Thymus (tissue), 14 donors: ENCODE results near the gene CTSD. TPM values are rescaled to one million over a fixed set of nuclear protein-coding genes. Genes with fewer than 3 reads are reported as not detected.
"Not testable (repeated sequence)": the region's sequence is repeated elsewhere in the genome, so short reads cannot be mapped to it uniquely, and the experiment has no call there.

ENCODE experiments used
- DNase-seq, 9 donors: peaks; one replicate each; pipeline ENCODE4 v3.0.0-alpha.2; 2013; ENCODE audit warnings: low spot score in 9 of 9, low read depth in 6 of 9, missing footprints in 1 of 9
- H3K27ac ChIP-seq, 2 donors: one replicate each; pipeline ENCODE4 v1.5.1; 2013; ENCODE audit warnings: control low read depth in 1 of 2, low read depth in 1 of 2, low read length in 1 of 2, mild to moderate bottlenecking in 1 of 2, moderate library complexity in 1 of 2
- H3K27me3 ChIP-seq, 2 donors: one replicate each; pipeline ENCODE4 v1.5.1; 2013; ENCODE audit warnings: low read length in 1 of 2; ENCODE audit not compliant: control insufficient read depth in 2 of 2, insufficient read depth in 1 of 2
- H3K36me3 ChIP-seq, 2 donors: one replicate each; pipeline ENCODE4 v1.5.1; 2013; ENCODE audit warnings: low read length in 1 of 2, mild to moderate bottlenecking in 1 of 2, moderate library complexity in 1 of 2; ENCODE audit not compliant: control insufficient read depth in 2 of 2, insufficient read depth in 2 of 2
- H3K4me1 ChIP-seq, 2 donors: one replicate each; pipeline ENCODE4 v1.5.1; 2013; ENCODE audit warnings: low read length in 2 of 2; ENCODE audit not compliant: control insufficient read depth in 2 of 2, insufficient read depth in 2 of 2
- H3K4me3 ChIP-seq, 2 donors: one replicate each; pipeline ENCODE4 v1.5.1; 2013; ENCODE audit warnings: low read length in 2 of 2, control low read depth in 1 of 2, mild to moderate bottlenecking in 1 of 2
- H3K9me3 ChIP-seq, 2 donors: one replicate each; pipeline ENCODE4 v1.5.1; 2013; ENCODE audit warnings: low read length in 1 of 2, mild to moderate bottlenecking in 1 of 2; ENCODE audit not compliant: control insufficient read depth in 2 of 2, insufficient read depth in 1 of 2
- WGBS: extraction: QIAGEN DNeasy Blood & Tissue Kit; methylation state at CpG from one replicate; pipeline ENCODE4 v1.1.7; 2013; 5-methylcytosine and 5-hydroxymethylcytosine counted together
- long read RNA-seq, 10 donors: transcript quantifications; one replicate each; lab custom pipeline, GENCODE V29; 2026
- polyA plus RNA-seq: library from polyadenylated mRNA; stranded (reverse); fragments of 200-250 nt; gene quantifications from one replicate; pipeline ENCODE4 v1.2.3, GENCODE V29; 2013
- total RNA-seq: library from RNA; stranded (reverse); fragments of 120-200 nt; gene quantifications from one replicate; pipeline ENCODE4 v1.2.4, GENCODE V29; 2013
- donor health status: healthy.

The CTSD gene
- total RNA-seq (97.4 TPM), polyA plus RNA-seq (487 TPM)
- long read RNA-seq, donor 1, partial matches to known transcripts: 0 of 4 reads
- long read RNA-seq, donor 1, other reads (novel, unspliced or antisense): 0 of 4 reads
- long read RNA-seq, donor 2: 0 reads
- long read RNA-seq, donor 3, transcript CTSD-201 (9 exons, 2,123 nt): major isoform, 37 of 51 reads
- long read RNA-seq, donor 3, partial matches to known transcripts: 14 of 51 reads
- long read RNA-seq, donor 3, other reads (novel, unspliced or antisense): 0 of 51 reads
- long read RNA-seq, donor 4, transcript CTSD-201 (9 exons, 2,123 nt): major isoform, 39 of 47 reads
- long read RNA-seq, donor 4, partial matches to known transcripts: 8 of 47 reads
- long read RNA-seq, donor 4, other reads (novel, unspliced or antisense): 0 of 47 reads
- long read RNA-seq, donor 5, transcript CTSD-201 (9 exons, 2,123 nt): major isoform, 75 of 100 reads
- long read RNA-seq, donor 5, partial matches to known transcripts: 24 of 100 reads
- long read RNA-seq, donor 5, other reads (novel, unspliced or antisense): 0 of 100 reads
- long read RNA-seq, donor 6, transcript CTSD-201 (9 exons, 2,123 nt): major isoform, 51 of 72 reads
- long read RNA-seq, donor 6, partial matches to known transcripts: 21 of 72 reads
- long read RNA-seq, donor 6, other reads (novel, unspliced or antisense): 0 of 72 reads
- long read RNA-seq, donor 7, transcript CTSD-201 (9 exons, 2,123 nt): major isoform, 63 of 64 reads
- long read RNA-seq, donor 7, partial matches to known transcripts: 0 of 64 reads
- long read RNA-seq, donor 7, other reads (novel, unspliced or antisense): 0 of 64 reads
- long read RNA-seq, donor 8, transcript CTSD-201 (9 exons, 2,123 nt): major isoform, 33 of 40 reads
- long read RNA-seq, donor 8, partial matches to known transcripts: 6 of 40 reads
- long read RNA-seq, donor 8, other reads (novel, unspliced or antisense): 0 of 40 reads
- long read RNA-seq, donor 9, transcript CTSD-201 (9 exons, 2,123 nt): major isoform, 24 of 26 reads
- long read RNA-seq, donor 9, partial matches to known transcripts: 0 of 26 reads
- long read RNA-seq, donor 9, other reads (novel, unspliced or antisense): 0 of 26 reads
- long read RNA-seq, donor 10, transcript CTSD-201 (9 exons, 2,123 nt): major isoform, 48 of 56 reads
- long read RNA-seq, donor 10, partial matches to known transcripts: 7 of 56 reads
- long read RNA-seq, donor 10, other reads (novel, unspliced or antisense): 0 of 56 reads

DNA sequence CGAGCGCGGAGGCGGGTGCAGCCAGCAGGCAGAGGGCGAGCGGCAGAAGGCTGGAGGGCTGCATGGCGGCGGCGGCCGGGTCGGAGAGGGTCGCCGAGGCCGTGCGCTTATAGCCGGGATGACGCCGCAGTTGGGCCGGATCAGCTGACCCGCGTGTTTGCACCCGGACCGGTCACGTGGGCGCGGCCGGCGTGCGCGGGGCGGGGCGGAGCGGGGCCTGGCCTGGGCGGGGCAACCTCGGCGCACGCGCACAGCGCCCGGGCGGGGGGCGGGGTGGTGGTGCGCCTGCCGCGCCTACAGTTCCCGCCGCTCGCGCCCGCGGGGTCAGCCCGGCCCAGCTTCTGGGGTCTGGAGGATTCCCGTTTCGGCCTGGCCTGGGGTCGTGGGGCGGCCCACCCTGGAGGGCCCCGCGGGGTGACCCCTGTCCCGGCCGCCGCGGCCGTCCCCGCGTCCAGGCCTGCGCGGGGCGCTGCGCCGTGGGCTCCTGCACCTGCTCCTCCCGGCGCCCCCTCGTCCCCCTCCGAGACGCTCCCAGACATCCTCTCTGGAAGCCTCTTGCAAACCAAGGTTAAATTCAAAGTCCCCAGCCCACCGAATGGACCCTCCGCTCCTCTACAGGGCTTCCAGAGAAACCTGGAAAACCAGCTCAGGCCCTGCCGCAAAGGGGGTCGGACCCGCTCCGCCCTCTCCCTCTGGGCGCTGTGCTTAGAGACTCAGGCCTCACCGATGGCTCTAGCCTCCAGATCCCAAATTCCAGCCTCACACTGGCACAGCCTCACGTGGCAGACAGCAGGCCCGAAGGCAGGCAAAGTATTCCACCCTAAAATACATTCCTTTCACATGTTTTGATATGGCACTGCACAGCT is at the start of gene CTSD:
Gene CTSD (minus strand): TSS at position 132 of the 866 bp plus-strand sequence. CDS start 68 bp downstream, at position 64.
- Histone ChIP-seq H3K27ac (peak within 1 kb of the TSS; percentile 55 to 68), H3K4me1 (peaks cover 22 to 40% of the 10 kb centered on the region in 2 donors), H3K27me3 (no peaks in the 10 kb centered on the region), H3K4me3 (peak within 1 kb of the TSS; percentile 55 to 88), H3K9me3 (peaks cover 0 to 5% of the 10 kb centered on the region in 2 donors), H3K36me3 (peaks cover 6 to 17% of the 10 kb centered on the region in 2 donors)
- 5% methylated on average over 85 of the region's 85 CpGs for WGBS
- peak in 7 of 9 donors; percentile 57 to 84 (median 75) for DNase-seq

DNA sequence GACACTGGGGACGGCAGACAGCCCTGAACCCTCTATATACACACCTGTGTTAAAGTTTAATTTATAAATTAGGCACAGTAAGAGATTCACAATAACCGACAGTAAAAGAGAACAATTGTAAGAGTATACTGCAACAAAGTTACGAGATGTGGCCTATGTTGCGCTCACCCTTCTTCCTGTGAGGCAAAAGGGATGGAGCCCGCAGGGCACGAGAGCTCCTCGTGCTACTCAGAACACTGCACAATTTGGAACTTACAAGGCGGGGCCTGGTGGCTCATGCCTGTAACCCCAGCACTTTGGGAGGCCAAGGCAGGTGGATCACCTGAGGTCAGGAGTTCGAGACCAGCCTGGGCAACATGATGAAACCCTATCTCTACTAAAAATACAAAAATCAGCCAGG is 49.6 kb upstream of the CTSD start:
- WGBS: 96% methylated on average over 9 of the region's 9 CpGs
- H3K4me1 ChIP-seq, H3K4me3 ChIP-seq, H3K36me3 ChIP-seq, H3K9me3 ChIP-seq, H3K27ac ChIP-seq, DNase-seq: not testable (repeated sequence)
- peaks cover 0 to 17% of the 10 kb centered on the region in 2 donors for H3K27me3 ChIP-seq

DNA sequence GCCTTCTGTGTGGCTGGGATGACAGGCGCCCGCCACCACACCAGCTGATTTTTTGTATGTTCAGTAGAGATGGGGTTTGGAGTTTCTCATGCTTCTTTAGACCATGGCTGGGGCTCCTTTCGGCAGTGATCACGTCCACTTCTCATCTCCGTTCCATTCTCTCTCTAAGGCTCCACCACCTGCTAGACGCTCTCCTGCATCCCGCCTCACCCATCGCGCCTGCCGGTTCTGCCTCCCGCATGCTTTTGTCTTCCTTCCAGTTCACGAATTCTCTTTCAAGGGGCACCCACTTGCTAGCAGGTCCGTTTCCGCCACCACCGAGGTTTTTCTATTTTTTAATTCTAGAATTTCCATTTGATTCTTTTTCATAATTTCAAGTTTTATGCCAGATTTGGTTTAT is 49.1 kb upstream of the CTSD start:
- Histone ChIP-seq H3K36me3 (no peaks in the 10 kb centered on the region), H3K9me3 (no peaks in the 10 kb centered on the region), H3K27ac (no peak overlapping the region), H3K4me1 (no peaks in the 10 kb centered on the region), H3K4me3 (no peak overlapping the region), H3K27me3 (peaks cover 0 to 17% of the 10 kb centered on the region in 2 donors)
- 97% methylated on average over 15 of the region's 15 CpGs for WGBS
- no peak for DNase-seq

DNA sequence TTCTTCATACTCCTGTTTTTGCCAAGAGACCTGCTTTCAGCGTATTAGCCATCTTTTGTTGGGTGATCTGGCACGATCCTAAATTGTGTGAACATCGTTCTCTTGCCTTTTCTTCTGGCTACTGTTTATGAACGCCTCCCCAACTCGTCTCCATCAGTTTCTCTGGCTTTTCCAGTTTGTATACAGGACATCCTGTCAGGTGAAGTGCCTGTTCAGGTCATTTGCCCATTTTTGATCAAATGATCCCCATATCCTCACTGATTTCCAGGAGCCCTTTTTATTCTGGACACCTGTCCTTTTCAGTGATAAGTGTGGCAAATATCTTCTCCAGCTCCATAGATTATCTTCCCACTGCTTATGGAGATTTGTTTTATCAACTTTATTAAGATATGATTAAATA is 48.5 kb upstream of the CTSD start:
- no peaks in the 10 kb centered on the region for H3K36me3 ChIP-seq
- H3K4me3 ChIP-seq: no peak overlapping the region
- H3K27ac ChIP-seq: no peak overlapping the region
- H3K4me1 ChIP-seq: no peaks in the 10 kb centered on the region
- H3K27me3 ChIP-seq: peaks cover 0 to 17% of the 10 kb centered on the region in 2 donors
- DNase-seq: no peak
- H3K9me3 ChIP-seq: no peaks in the 10 kb centered on the region
- 95% methylated on average over 5 of the region's 5 CpGs for WGBS

DNA sequence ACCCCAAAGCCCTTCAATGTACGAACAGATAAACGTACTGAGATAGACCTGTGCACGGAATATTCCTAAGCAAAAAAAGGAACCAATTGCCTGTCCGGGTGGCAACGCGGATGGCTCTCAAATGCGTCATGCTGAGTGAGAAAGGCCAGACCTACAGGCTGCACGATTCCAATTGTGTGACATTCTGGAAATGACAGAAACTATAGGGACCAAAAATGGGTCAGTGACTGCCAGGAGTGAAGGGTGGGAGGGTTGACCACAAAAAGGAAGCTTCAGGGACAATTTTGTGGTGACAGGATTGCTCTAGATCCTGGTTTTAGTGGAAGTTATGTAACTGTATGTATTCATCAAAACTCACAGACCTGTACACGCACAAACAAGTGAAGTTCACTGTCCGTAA is 47.0 kb upstream of the CTSD start:
- no peak for DNase-seq
- no peak overlapping the region for H3K4me3 ChIP-seq
- no peaks in the 10 kb centered on the region for H3K36me3 ChIP-seq
- WGBS: 58% methylated on average over 10 of the region's 10 CpGs
- H3K4me1 ChIP-seq: no peaks in the 10 kb centered on the region
- no peak overlapping the region for H3K27ac ChIP-seq
- peaks cover 0 to 17% of the 10 kb centered on the region in 2 donors for H3K27me3 ChIP-seq
- H3K9me3 ChIP-seq: no peaks in the 10 kb centered on the region

DNA sequence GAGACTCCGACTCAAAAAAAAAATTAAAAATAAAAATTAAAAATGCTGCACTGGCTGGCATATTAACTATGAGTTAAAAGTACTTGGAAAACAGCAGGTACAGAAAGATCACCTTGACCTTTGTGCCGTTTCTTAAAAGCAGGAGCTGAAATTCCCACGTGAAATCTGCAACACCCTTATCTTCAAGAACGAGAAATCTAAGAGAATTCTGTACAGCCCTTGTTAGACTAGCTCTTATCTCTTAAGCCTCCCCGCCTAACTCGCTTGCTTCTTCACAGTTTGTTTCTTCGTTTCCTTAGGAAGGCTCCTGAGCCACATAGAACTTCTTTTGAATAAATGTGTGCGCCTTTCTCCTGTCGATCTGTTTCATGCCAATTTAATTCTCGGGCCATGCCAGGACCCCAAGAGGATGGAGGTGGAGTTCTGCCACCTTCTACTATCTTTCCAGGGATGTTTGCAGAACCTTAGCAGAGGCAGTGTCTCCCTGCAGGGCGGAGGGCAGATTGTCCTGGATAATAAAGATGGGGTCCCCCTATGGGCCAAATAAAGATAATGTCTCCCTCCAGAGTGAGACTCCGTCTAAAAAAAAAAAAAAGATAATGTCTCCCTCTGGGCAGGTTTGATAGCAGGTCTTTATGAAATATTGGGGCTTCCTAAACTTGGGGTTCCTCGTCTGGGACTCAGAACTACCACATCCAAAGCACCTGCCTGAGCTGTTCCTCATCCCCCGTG is 43.7 kb upstream of the CTSD start:
- no peak overlapping the region for H3K27ac ChIP-seq
- H3K4me1 ChIP-seq: no peaks in the 10 kb centered on the region
- DNase-seq: no peak
- no peaks in the 10 kb centered on the region for H3K36me3 ChIP-seq
- no peak overlapping the region for H3K4me3 ChIP-seq
- 83% methylated on average over 14 of the region's 14 CpGs for WGBS
- no peaks in the 10 kb centered on the region for H3K9me3 ChIP-seq
- peaks cover 0 to 17% of the 10 kb centered on the region in 2 donors for H3K27me3 ChIP-seq

DNA sequence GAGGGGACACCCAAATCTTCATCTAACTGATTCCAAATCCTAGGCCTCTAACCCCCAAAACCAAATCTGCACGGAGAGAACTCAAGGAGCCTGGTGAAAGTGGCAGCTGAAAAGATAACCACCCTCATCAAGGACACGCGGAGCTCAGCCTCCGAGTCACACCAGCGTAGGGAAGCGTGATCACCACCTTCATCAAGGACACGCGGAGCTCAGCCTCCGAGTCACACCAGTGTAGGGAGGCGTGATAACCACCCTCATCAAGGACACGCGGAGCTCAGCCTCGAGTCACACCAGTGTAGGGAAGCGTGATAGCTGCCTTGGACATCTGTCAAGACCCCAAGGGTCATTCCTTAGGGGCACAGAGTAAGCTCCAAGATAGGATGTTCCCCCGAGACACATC is 41.8 kb upstream of the CTSD start:
- Histone ChIP-seq H3K27ac (no peak overlapping the region), H3K27me3 (peaks cover 0 to 7% of the 10 kb centered on the region in 2 donors), H3K36me3 (no peaks in the 10 kb centered on the region), H3K9me3 (no peaks in the 10 kb centered on the region), H3K4me1 (no peaks in the 10 kb centered on the region), H3K4me3 (no peak overlapping the region)
- DNase-seq: no peak
- 97% methylated on average over 15 of the region's 15 CpGs for WGBS
